HG03280 (cell line): ENCODE data around the gene C12orf42.
"Not testable (repeated sequence)": the region's sequence is repeated elsewhere in the genome, so short reads cannot be mapped to it uniquely, and the experiment has no call there.

Experiments
- ATAC-seq: cut with Tn5 transposase; IDR thresholded peaks from one replicate; pipeline ENCODE4 v1.9.1; 2021; ENCODE audit warnings: mild to moderate bottlenecking, moderate library complexity; ENCODE audit not compliant: unreplicated experiment

Gene C12orf42

DNA sequence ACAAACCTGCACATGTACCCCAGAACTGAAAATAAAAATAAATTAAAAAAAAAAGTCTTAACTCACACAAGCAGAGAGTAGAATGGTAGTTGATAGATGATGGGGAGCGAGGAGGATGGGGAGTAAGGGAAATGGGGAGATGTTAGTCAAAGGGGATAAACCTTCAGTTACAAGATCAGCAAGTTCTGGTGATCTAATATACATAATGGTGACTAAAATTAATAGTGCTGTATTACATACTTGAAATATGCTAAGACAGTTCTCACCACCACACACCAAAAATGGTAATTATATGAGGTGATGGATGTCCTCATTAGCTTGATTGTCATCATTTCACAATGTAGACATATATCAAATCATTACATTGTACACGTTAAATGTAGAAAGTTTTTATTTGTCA is 3.2 kb upstream of the C12orf42 start:
- no peak for ATAC-seq

DNA sequence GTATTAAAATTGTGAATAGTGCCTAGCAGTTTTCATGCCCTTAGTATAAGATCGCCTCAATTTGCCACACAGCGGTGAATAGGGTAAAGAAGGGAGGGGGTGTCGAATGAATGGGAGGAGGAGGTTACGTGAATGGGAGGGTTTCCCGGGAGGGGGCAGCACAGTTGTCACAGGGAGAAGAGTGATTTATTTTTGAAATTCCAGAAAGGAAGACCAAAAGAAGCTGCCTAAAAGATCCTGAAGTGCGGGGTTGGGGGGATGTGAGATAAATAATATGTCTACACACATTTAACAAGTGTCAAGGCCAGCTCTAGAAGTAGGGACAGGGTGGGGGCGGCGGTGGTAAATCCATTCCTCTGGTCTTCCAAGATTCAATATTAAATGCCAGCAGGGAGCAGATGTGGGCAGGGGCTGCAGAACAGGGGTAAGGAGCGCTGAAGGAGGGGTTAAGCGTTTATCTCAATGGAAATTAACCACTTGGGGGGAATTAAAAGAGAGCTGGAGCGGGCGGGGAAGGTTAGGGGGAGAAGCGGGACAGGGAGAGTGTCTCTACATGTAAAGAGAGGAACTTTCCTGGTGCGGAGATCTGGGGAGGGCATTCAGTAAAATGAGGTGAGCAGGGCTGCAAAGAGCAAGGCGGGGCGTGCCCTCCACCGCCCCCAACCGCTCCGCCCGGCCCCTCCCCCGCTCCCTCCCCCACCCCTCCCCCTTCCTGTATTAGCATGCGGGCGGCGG is 867 bp downstream of the C12orf42 start:
- ATAC-seq: no peak

DNA sequence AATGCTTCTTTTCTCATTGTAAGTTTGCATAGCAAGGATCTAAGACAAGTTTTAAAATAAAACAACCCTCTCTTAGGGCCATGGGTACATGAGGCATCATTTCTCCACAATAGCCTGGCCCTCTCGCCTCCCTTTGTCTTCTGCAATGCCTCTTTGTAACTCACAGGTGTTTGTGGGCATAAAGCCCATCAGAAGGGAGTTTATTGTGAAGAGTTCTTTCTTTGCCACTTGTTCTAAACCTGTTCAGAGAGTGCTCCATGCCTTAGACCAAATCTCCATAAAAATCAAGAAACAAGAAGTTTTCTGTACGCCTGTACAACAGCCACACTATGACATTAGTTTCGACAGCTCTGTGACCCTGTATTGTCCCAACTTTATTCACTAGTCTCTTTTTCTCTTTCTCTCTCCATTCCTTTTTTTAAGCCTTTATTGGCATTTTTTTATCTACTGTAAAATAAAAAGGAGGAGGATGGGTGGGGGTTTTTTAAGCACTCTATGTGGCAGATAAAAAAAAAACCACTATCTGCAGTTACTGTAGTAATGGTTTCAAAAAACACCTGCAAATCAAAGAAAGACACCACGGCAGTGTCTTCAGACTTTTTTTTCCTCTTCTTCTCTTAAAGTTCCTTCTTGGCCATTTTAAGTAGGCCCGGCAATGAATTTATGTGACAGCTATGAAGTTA is 1.6 kb downstream of the C12orf42 start:
- ATAC-seq: no peak

DNA sequence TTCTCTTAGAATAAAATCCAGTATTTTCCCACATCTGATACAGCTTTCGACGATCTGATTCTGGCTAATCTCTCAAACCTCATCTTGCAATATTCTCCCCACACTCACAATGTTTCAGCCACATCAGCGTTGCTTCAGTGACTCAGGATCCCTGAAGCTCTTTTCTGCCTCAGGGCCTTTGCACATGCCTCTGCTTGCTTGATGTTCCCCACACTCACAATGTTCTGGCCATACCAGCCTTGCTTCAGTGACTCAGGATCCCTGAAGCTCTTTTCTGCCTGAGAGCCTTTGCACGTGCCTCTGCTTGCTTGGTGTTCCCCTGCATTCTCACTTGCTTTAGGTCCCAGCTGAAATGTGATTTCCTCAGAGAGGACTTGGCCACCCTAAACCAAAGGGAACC is 2.6 kb downstream of the C12orf42 start:
- ATAC-seq: no peak

DNA sequence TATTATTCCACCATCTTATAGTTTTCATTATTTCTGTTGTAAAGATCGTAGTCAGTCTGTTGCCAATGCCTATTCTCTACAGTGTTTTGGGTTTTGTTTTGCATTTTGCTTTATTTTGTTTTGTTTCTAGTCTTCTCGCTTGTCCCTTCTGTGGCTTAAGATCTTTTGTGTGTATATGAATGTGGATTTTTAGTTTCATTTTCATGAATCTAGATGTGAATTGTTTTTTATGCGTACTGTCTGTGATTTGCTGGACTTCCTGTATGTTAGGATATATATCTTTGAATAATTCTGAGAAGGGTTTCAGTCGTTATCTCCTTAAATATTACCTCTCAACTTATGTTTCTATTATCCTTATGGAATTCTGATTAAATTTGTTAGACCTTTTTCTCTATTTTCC is 13.4 kb downstream of the C12orf42 start:
- no peak for ATAC-seq

DNA sequence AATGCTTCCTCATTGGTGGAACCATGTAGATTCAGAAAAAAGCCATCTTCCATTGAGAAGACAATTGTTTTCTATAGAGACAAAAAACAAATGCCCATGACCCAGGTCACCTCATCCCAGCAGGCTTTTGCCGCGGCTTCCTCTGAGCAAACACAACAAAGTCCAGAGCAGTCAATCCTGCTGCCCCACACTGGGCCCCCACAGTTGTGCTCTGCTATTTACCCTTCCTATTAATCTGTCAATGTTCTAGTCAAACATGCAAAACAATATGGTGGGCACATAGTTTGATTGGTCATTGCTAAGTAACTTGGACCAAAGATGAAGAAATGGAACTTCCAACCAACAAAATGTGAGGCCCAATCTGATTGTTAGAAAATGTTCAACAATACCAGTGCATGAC is 20.7 kb downstream of the C12orf42 start:
- no peak for ATAC-seq

DNA sequence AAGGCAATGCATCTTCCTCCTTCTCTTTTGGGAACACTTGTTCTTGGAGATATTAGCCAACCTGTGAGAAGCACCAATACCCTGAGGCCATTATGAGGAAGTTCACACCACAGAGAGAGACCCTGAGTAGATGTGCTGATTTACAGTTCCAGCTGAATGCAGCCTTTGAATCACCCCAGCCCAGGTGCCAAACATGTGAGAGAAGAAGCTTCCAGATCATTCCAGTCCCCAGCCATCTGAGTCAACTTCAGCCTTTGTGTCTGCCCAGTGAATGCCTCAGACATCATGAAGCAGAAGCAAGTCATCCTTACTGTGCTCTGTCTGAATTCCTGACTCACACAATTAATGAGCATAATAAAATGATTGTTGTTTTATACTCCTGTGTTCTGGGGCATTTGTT is 25.1 kb downstream of the C12orf42 start:
- ATAC-seq: no peak

DNA sequence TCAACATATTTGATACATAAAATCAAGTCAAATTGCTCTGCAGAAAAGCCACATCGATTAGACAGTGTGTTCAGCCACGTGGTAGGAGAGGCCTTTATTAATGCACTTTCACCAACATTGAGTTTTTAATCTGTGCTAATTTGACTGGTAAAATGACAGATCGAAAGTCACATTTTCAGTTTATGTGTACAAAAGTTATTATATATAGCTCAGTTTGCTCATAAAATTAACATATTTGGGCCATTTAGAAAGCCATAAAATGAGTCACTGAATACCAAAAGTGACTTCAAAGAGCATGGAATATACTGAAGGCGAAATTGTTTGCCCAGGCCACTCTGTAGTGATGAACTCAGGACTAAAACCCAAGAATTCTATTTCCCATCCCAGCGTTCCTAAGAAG is 26.0 kb downstream of the C12orf42 start:
- no peak for ATAC-seq

DNA sequence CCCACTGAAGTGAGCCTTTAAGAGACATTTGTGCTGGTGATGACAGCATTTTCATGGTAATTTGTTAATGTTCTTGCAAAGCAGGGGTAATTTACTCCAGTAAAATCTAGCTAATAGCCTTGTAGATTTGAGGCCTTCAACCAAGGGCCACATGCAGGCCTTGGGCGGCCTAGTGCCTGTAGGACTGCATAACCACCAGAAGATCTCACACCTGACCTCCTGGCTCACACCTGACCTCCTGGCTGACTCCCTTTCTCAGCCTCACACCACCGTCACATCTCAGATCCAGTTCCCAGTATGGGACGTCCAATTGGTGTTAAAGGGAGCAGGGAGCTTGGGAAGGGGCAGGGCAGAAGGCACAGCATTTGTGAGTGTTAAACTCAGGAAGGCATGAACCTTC is 26.9 kb downstream of the C12orf42 start:
- ATAC-seq: no peak

DNA sequence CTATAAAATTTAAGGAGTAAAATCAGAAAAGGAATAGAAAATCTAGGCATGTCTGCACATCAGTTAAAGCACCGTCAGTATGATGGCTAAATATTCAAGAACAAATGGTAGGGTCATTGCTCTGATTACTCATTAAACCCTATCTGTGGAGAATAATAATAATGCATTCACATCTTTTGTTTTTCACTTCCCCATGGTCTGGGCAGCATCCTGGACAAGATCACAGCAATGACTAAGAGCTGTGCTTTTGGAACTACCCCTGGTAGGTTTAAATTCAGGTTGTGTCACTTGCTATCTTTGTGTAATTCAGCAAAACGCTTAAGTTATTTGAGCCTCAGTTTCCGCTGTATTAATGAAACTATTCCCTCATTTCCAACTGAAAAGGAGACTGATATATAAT is 33.1 kb downstream of the C12orf42 start:
- peak; percentile 91 for ATAC-seq

DNA sequence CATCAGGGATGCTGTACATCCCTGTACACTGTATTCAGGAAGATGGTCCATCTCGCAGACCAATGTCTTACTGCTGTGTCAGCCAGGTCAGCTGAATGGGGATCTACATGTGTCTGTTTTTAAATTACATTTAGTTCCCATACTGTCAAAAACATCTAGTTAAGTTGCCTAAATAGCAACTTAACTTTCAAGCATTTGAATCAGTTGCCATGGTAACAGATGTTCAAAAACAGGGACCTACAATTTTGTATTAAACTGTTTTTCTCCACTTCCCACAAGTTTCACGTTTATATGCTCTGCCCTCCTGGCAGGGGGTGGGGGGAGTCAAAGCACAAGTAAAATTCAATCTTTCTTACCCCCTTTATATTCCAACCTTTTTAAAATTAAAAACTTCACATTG is 38.3 kb downstream of the C12orf42 start:
- no peak for ATAC-seq

DNA sequence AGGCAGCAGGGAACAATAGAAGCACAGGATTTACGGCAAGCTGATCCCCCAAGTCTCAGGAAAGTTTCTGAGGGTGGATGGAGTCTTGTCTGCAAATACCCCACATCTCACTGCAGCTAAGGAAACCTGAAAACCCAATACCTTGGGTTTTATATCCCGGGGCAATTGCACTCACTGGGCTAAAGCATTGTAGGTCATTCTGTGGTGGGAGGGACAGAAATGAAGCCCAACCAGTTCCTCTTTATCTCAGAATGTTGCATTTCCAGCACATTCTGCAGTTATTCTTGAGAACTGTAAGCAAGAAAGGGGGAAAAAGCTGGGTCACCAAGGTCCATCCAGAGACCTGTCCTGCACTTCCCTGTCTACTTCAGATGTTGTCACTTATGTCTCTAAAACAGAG is 39.8 kb downstream of the C12orf42 start:
- ATAC-seq: no peak

DNA sequence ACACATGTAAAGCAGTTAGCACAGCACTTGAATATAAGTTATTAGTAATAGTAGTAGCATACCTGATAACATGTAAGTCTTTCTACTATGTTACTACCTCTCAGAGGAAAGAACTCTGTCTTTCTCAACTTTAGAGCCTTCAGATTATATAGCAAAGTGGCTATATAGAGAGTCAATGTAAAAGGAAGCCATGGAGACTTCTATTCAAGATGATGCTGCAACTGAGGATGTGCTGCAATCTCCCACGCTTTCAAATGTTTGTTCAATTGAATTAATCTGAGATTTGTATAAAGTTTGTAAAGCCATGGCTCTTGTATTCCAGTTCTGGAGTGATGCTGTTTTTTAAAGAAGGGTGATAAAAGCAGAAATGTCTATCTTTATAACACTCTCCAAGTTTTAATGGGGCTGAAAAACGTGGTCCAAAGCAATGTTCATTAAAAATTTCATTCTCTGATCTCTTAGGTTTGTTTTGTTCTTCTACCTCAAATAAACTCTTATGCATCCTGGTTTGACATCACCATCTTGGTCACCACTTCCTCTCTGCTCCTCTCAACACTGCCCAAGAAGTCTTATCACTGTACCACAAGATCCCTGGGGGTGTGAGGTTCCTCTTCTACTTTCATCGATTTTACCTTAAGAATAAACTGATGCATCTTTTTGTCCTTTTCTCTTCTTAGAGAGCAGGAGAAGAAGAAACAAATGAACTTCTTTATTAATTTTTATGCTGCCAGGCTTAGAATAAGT is 40.6 kb downstream of the C12orf42 start:
- peak; percentile 43 for ATAC-seq

DNA sequence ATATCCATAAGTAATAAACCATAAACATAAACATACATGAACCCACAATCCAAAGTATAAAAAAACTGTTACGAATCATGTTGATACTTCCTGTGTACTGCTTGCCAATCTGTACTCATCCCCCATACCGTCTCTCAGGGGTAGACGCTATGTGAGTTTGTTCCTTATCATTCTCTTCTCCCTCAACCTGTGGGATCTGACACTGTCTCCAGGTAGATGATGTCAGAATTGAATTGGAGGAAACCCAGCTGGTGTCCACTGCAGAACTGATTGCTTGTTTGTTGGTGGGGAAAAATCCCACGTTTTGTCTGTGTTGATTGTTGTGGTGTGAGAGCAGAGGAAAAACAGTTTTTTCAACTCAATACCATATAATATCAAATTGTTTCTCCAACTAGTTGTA is 50.8 kb downstream of the C12orf42 start:
- no peak for ATAC-seq

DNA sequence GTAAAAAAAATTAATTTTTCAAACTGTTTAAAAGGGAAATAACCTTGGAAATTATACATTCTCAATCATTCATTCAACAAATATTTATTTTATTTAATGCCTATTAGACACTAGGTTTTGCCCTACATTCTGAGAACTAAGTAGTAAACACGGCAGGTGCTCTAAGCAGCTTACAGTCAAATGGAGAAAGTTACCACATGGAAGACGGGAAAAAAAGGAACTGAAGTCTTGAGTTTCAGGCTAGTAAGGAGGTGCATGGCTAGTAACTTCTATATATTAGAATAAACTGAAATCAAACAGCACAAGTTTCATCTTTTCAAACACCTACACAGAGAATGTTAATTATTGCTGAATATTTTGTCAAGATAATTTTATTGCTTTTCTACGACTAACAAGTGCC is 52.9 kb downstream of the C12orf42 start:
- no peak for ATAC-seq

DNA sequence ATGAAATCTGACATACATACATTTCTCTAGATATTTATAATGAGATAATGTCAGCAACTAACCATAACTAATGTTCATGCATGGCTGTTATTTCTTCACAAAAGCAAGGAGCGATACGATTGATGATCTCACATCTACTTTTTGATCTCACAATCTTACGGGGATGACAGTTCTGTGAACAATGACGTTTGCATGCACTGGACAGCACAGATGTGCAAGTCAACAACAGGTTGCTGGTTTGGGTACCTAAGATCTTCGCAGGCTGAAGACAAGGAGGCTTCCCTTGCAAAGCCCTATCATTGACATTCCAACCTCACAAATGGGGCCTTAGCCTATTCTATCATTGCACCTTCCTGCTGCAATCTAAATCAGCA is 53.6 kb downstream of the C12orf42 start:
- no peak for ATAC-seq

DNA sequence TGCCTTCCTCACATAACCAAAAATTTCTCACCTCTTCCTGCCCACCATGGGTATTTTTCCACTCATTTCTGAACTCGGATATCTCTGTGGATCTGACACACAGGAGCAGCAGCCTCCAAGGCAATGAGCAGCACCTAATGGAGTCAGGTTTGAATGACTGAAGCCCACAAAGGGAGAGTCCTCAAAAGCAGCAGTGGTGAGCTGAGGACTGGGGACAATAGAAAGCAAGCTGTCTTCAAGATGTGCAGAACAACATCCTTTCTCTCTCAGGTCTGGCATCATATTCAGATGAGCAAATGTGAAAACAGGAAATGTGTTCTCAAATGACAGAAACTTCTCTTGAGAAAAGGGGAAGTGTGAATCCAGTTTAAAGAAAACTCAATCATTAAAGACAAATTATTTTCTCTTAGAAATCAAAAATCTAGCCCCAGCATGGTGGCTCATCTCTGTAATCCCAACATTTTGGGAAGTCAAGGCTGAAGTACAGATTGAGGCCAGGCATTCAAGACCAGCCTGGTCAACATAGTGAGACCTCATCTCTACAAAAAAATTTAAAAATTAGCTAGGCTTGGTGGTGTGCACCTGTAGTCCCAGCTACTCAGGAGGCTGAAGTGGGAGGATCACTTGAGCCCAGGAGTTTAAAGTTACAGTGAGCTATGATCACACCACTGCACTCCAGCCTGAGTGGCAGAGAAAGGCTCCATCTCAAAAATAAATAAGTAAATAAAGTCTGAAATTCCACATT is 54.2 kb downstream of the C12orf42 start:
- peak; percentile 99 for ATAC-seq

DNA sequence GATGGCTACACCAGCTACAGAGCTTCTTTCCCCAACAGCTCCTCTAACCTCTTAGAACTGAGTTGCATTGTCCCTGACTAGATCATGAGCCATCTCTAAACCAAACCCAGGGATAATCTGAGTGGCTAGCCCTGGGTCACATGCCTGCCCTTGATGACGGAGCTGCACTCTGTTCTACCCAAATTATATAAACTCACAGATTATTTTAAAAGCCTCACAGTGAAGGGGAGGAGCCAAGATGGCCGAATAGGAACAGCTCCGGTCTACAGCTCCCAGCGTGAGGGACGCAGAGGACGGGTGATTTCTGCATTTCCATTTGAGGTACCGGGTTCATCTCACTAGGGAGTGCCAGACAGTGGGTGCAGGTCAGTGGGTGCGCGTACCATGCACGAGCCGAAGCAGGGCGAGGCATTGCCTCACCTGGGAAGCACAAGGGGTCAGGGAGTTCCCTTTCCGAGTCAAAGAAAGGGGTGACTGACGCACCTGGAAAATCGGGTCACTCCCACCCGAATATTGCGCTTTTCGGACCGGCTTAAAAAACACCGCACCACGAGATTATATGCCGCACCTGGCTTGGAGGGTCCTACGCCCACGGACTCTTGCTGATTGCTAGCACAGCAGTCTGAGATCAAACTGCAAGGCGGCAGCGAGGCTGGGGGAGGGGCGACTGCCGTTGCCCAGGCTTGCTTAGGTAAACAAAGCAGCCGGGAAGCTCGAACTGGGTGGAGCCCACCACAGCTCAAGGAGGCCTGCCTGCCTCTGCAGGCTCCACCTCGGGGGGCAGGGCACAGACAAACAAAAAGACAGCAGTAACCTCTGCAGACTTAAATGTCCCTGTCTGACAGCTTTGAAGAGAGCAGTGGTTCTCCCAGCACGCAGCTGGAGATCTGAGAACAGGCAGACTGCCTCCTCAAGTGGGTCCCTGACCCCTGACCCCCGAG is 61.3 kb downstream of the C12orf42 start:
- ATAC-seq: not testable (repeated sequence)

DNA sequence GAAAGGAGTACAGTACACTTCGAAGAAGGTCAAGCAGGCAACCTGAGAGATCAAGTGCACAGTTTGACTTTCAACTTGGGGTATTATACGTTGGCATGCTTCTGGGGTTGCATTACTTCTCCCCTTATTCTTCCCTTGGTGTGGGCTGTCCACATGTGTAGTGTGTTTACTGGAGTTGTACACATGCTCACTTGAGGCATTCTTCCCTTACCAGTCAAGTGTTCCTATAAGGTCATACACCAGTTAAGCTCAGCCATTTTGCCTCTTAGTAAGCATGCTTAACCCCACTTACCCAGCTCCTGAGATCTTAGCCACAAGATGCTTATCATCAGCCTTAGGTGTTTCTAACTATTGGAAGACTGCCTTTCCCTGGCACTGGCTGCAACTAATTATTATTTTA is 63.8 kb downstream of the C12orf42 start:
- no peak for ATAC-seq

DNA sequence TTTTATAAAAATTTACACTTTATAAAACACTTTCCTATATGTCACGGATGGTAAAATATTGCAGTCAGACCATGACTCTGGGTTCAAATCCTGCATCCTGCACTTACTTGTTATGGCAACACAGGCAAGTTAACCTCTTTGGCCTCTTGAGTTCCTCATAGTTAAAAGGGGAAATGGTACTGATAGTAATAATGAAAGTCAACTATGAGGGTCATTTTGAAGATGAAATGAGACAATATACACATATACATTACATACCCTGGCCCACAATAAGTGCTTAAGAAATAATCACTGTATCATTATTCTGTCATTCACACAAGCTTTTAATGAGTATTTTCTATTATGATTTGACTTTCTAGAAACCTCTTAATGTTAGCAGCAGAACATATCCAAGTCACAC is 64.4 kb downstream of the C12orf42 start:
- no peak for ATAC-seq
